Nephron (organoid): ENCODE results near the gene ACTA1.
"Not testable (repeated sequence)": the region's sequence is repeated elsewhere in the genome, so short reads cannot be mapped to it uniquely, and the experiment has no call there.

Experiments
- H3K27ac Mint-ChIP-seq, 3 experiments: 2 replicates each; pipeline ENCODE4 v1.8.0; 2020; ENCODE audit warnings: mixed read lengths in 3 of 3, mild to moderate bottlenecking in 2 of 3, moderate library complexity in 1 of 3
- H3K27me3 Mint-ChIP-seq: 2 replicates; pipeline ENCODE4 v1.8.0; 2021; ENCODE audit warnings: low read depth, mild to moderate bottlenecking, moderate library complexity, mixed read lengths
- H3K36me3 Mint-ChIP-seq: 2 replicates; pipeline ENCODE4 v1.8.0; 2020; ENCODE audit warnings: low read depth, mixed read lengths
- H3K4me1 Mint-ChIP-seq: 2 replicates; pipeline ENCODE4 v1.8.0; 2020; ENCODE audit warnings: mixed read lengths
- H3K4me3 Mint-ChIP-seq, 3 experiments: 2 replicates each; pipeline ENCODE4 v1.8.0; 2020; ENCODE audit warnings: mild to moderate bottlenecking in 3 of 3, mixed read lengths in 3 of 3, moderate library complexity in 2 of 3
- H3K9me3 Mint-ChIP-seq: 2 replicates; pipeline ENCODE4 v1.8.0; 2020; ENCODE audit warnings: mixed read lengths
- CTCF ChIP-seq, 3 experiments: fragments of 200-600 bp; sonication (generic); IDR thresholded peaks; one replicate each; pipeline ENCODE4 v1.5.0; 2021; ENCODE audit warnings: antibody characterized with exemption in 3 of 3; ENCODE audit not compliant: unreplicated experiment in 3 of 3

Gene ACTA1

GRCh38 chr1:229434005-229434640, at the start of gene ACTA1:
Gene ACTA1 (minus strand): TSS chr1:229434094. CDS start chr1:229433115, 979 bp downstream.
- Mint-ChIP-seq H3K4me1 (peaks cover 31% of the 10 kb centered on the region), H3K9me3 (peaks cover 4% of the 10 kb centered on the region), H3K4me3 (peak within 1 kb of the TSS; percentile 61 to 81 (median 75)), H3K27me3 (peaks cover 71% of the 10 kb centered on the region), H3K36me3 (peaks cover 15% of the 10 kb centered on the region), H3K27ac (peak within 1 kb of the TSS in 2 of 3 experiments; percentile 62 to 79)
- TF ChIP-seq CTCF (IDR thresholded peaks at IDR 0.05; ENCODE audit: unreplicated experiment in 3 of 3), result no peak

GRCh38 chr1:229482511-229482910, 48.6 kb upstream of the ACTA1 start:
- H3K36me3 Mint-ChIP-seq, result peaks cover 68% of the 10 kb centered on the region
- peak overlapping the region in 1 of 3 experiments; percentile 59 for H3K27ac Mint-ChIP-seq
- no peaks in the 10 kb centered on the region for H3K9me3 Mint-ChIP-seq
- H3K27me3 Mint-ChIP-seq, result no peaks in the 10 kb centered on the region
- H3K4me1 Mint-ChIP-seq, result no peaks in the 10 kb centered on the region
- no peak for TF ChIP-seq CTCF (IDR thresholded peaks at IDR 0.05; ENCODE audit: unreplicated experiment in 3 of 3)
- H3K4me3 Mint-ChIP-seq, result no peak overlapping the region

GRCh38 chr1:229480495-229480894, 46.6 kb upstream of the ACTA1 start:
- TF ChIP-seq CTCF (IDR thresholded peaks at IDR 0.05; ENCODE audit: unreplicated experiment in 3 of 3), result no peak
- no peaks in the 10 kb centered on the region for H3K4me1 Mint-ChIP-seq
- H3K4me3 Mint-ChIP-seq, result no peak overlapping the region
- no peaks in the 10 kb centered on the region for H3K27me3 Mint-ChIP-seq
- no peak overlapping the region for H3K27ac Mint-ChIP-seq
- no peaks in the 10 kb centered on the region for H3K9me3 Mint-ChIP-seq
- peaks cover 65% of the 10 kb centered on the region for H3K36me3 Mint-ChIP-seq

GRCh38 chr1:229479660-229480399, 45.9 kb upstream of the ACTA1 start:
- TF ChIP-seq CTCF (IDR thresholded peaks at IDR 0.05; ENCODE audit: unreplicated experiment in 3 of 3), result no peak
- no peak overlapping the region for H3K27ac Mint-ChIP-seq
- no peaks in the 10 kb centered on the region for H3K4me1 Mint-ChIP-seq
- no peak overlapping the region for H3K4me3 Mint-ChIP-seq
- no peaks in the 10 kb centered on the region for H3K9me3 Mint-ChIP-seq
- peaks cover 64% of the 10 kb centered on the region for H3K36me3 Mint-ChIP-seq
- H3K27me3 Mint-ChIP-seq, result no peaks in the 10 kb centered on the region

- no peaks in the 10 kb centered on the region for H3K27me3 Mint-ChIP-seq
- peaks cover 69% of the 10 kb centered on the region for H3K36me3 Mint-ChIP-seq
- no peak overlapping the region for H3K27ac Mint-ChIP-seq
- no peak for TF ChIP-seq CTCF (IDR thresholded peaks at IDR 0.05; ENCODE audit: unreplicated experiment in 3 of 3)
- no peaks in the 10 kb centered on the region for H3K9me3 Mint-ChIP-seq
- no peak overlapping the region for H3K4me3 Mint-ChIP-seq
- peaks cover 3% of the 10 kb centered on the region for H3K4me1 Mint-ChIP-seq
Observed at GRCh38 chr1:229478852-229479251, 45.0 kb upstream of the ACTA1 start.

GRCh38 chr1:229475859-229476258, 42.0 kb upstream of the ACTA1 start:
- H3K27ac Mint-ChIP-seq, H3K27me3 Mint-ChIP-seq, H3K4me1 Mint-ChIP-seq, H3K4me3 Mint-ChIP-seq, H3K9me3 Mint-ChIP-seq: not testable (repeated sequence)
- H3K36me3 Mint-ChIP-seq, result peaks cover 59% of the 10 kb centered on the region
